GM12878 (cell line): ENCODE measurements around the gene RAC2. TPM values are rescaled to one million over a fixed set of nuclear protein-coding genes. Genes with fewer than 3 reads are reported as not detected.

ENCODE experiments used
- BACH1 ChIP-seq: fragments of 450-650 bp; IDR thresholded peaks from 2 replicates; pipeline ENCODE4 v1.6.1; 2017; ENCODE audit warnings: mild to moderate bottlenecking, borderline replicate concordance
- BMI1 ChIP-seq: fragments of 450-650 bp; IDR thresholded peaks from 2 replicates; pipeline ENCODE4 v1.6.1; 2016; ENCODE audit warnings: mild to moderate bottlenecking, moderate library complexity, borderline replicate concordance
- BRCA1 ChIP-seq: IDR thresholded peaks from 2 replicates; pipeline ENCODE4 v1.6.1; 2011; ENCODE audit warnings: low read depth, low read length, improper control_type of control experiment
- CREB1 ChIP-seq: IDR thresholded peaks from 2 replicates; pipeline ENCODE4 v1.6.1; 2012; ENCODE audit warnings: low read depth, mild to moderate bottlenecking, inconsistent platforms
- CTCF ChIP-seq, 3 experiments: IDR thresholded peaks in 2 of 3; conservative IDR thresholded peaks in 1 of 3; 2 replicates each; pipeline ENCODE4 v1.5.1; 2011; ENCODE audit warnings: low read depth in 3 of 3, low read length in 3 of 3, mild to moderate bottlenecking in 3 of 3, control low read depth in 2 of 3, moderate library complexity in 2 of 3, inconsistent platforms in 1 of 3, mixed read lengths in 1 of 3; ENCODE audit not compliant: control insufficient read depth in 2 of 3, insufficient read depth in 1 of 3; ENCODE audit errors: extremely low read depth in 1 of 3
- DPF2 ChIP-seq: fragments of 450-650 bp; IDR thresholded peaks from 2 replicates; pipeline ENCODE4 v1.6.1; 2017; ENCODE audit warnings: mild to moderate bottlenecking
- FOXM1 ChIP-seq: IDR thresholded peaks from 2 replicates; pipeline ENCODE4 v1.6.1; 2012; ENCODE audit warnings: low read depth, mild to moderate bottlenecking, inconsistent platforms, low read length, moderate library complexity
- JUNB ChIP-seq: IDR thresholded peaks from 2 replicates; pipeline ENCODE4 v1.6.1; 2016; ENCODE audit warnings: antibody characterized with exemption, mild to moderate bottlenecking
- MEF2A ChIP-seq: IDR thresholded peaks from 2 replicates; pipeline ENCODE4 v1.6.1; 2011; ENCODE audit warnings: low read depth, mild to moderate bottlenecking, low read length, moderate library complexity; ENCODE audit not compliant: insufficient read depth
- MLLT1 ChIP-seq: fragments of 450-650 bp; IDR thresholded peaks from 2 replicates; pipeline ENCODE4 v1.6.1; 2016; ENCODE audit warnings: mild to moderate bottlenecking
- NBN ChIP-seq: fragments of 450-650 bp; IDR thresholded peaks from 2 replicates; pipeline ENCODE4 v1.6.1; 2016
- POLR2A ChIP-seq: IDR thresholded peaks from 2 replicates; pipeline ENCODE4 v1.6.1; 2011; ENCODE audit warnings: low read depth, mild to moderate bottlenecking, low read length
- POLR2AphosphoS5 ChIP-seq: IDR thresholded peaks from 2 replicates; pipeline ENCODE4 v1.6.1; 2011; ENCODE audit warnings: mild to moderate bottlenecking, low read length, inconsistent platforms
- SMARCA5 ChIP-seq: fragments of 450-650 bp; IDR thresholded peaks from 2 replicates; pipeline ENCODE4 v1.6.1; 2017; ENCODE audit warnings: mild to moderate bottlenecking
- SMC3 ChIP-seq: IDR thresholded peaks from 2 replicates; pipeline ENCODE4 v1.6.1; 2011; ENCODE audit warnings: low read length, improper control_type of control experiment, borderline replicate concordance
- SREBF2 ChIP-seq: IDR thresholded peaks from 2 replicates; pipeline ENCODE4 v1.6.1; 2012; ENCODE audit warnings: mild to moderate bottlenecking, low read length
- TCF3 ChIP-seq: IDR thresholded peaks from 2 replicates; pipeline ENCODE4 v1.6.1; 2012; ENCODE audit warnings: low read depth, mild to moderate bottlenecking, low read length, borderline replicate concordance; ENCODE audit not compliant: insufficient read depth
- ZNF274 ChIP-seq: IDR thresholded peaks from one replicate; pipeline ENCODE4 v1.8.0; 2011; ENCODE audit not compliant: insufficient read length, insufficient read depth
- ZNF622 ChIP-seq: fragments of 450-650 bp; IDR thresholded peaks from 2 replicates; pipeline ENCODE4 v1.6.1; 2017; ENCODE audit warnings: mild to moderate bottlenecking, inconsistent platforms
- ZSCAN29 ChIP-seq: fragments of 450-650 bp; IDR thresholded peaks from 2 replicates; pipeline ENCODE4 v1.6.1; 2017; ENCODE audit warnings: mild to moderate bottlenecking, moderate library complexity
- polyA plus RNA-seq, 11 experiments: library from polyadenylated mRNA; depleted of rRNA in 4 of 11; unstranded in 6 of 11; stranded (reverse) in 5 of 11; fragments of >200 nt; fragmentation: Nextera tagmentation in 4 of 11; fragmentation: Illumina TruSeq in 1 of 11; extraction: Ambion mirVana in 4 of 11; extraction: Trizol in 1 of 11; gene quantifications; 1 replicate in 1 of 11; 2 replicates in 10 of 11; pipeline versions ENCODE4 v1.2.1 to v1.2.3, GENCODE V29; 2011 to 2016; ENCODE audit warnings: inconsistent platforms in 2 of 11, missing spikeins in 2 of 11, low read depth in 1 of 11
- total RNA-seq, 4 experiments: library from RNA; depleted of rRNA in 3 of 4; stranded (reverse); fragments of >200 nt in 3 of 4; fragmentation: Illumina TruSeq in 1 of 4; extraction: Trizol in 1 of 4; gene quantifications; 2 replicates each; pipeline versions ENCODE4 v1.2.1 to v1.2.3, GENCODE V29; 2013 to 2021
- TF ChIP-seq, protein P1 (sequence below): fragments of 450-650 bp; formaldehyde crosslinking; IDR thresholded peaks from 2 replicates; pipeline ENCODE4 v1.5.0; 2022; ENCODE audit warnings: mild to moderate bottlenecking, missing genetic modification characterization
- TF ChIP-seq, protein P2 (sequence below): IDR thresholded peaks from 2 replicates; pipeline ENCODE4 v1.6.1; 2011; ENCODE audit warnings: borderline replicate concordance, low read depth, mild to moderate bottlenecking, moderate library complexity, low read length; ENCODE audit not compliant: insufficient read depth, poor library complexity, severe bottlenecking
- TF ChIP-seq, protein P3 (sequence below): IDR thresholded peaks from 2 replicates; pipeline ENCODE4 v1.6.1; 2011; ENCODE audit warnings: mild to moderate bottlenecking, low read depth, low read length, moderate library complexity; ENCODE audit not compliant: insufficient replicate concordance

Gene RAC2
- total and polyA plus RNA-seq, 10 of the 15 experiments (the other 5 are each of a cell fraction or from before 2014, with no cell fraction given) = 102 to 386 (median 304) TPM

DNA sequence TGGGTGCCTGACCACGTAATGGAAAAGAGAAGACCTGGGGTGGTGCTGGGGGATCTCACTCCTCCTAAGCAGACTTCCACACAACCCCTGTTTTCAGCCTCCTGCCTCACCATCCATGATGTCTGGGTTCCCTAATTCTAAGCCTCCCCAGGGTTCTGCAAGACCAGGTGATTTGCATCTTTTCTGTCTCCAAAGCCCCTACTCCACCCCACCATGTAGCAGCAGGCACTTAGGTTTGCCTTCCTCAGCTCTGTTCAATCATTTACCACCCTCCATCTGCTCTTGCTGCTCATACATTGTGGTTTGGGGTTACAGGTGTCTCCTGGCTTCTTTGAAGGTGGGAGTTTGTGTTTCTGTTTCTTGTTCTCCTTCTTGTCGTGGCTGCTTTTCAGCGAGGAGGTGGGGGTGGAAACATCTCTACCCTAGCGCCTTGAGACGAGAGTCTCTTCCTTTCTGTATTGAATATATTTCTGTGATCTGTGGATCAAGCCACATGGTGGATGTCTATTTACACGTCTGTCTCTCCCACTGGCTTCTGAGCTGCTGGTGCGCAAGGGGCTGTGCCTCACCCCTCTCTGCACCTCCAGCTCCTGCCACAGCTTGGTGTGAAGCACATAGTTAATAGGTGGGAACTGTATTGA, 25.2 kb downstream of the RAC2 start (continued):
- TF ChIP-seq, protein P1, sequence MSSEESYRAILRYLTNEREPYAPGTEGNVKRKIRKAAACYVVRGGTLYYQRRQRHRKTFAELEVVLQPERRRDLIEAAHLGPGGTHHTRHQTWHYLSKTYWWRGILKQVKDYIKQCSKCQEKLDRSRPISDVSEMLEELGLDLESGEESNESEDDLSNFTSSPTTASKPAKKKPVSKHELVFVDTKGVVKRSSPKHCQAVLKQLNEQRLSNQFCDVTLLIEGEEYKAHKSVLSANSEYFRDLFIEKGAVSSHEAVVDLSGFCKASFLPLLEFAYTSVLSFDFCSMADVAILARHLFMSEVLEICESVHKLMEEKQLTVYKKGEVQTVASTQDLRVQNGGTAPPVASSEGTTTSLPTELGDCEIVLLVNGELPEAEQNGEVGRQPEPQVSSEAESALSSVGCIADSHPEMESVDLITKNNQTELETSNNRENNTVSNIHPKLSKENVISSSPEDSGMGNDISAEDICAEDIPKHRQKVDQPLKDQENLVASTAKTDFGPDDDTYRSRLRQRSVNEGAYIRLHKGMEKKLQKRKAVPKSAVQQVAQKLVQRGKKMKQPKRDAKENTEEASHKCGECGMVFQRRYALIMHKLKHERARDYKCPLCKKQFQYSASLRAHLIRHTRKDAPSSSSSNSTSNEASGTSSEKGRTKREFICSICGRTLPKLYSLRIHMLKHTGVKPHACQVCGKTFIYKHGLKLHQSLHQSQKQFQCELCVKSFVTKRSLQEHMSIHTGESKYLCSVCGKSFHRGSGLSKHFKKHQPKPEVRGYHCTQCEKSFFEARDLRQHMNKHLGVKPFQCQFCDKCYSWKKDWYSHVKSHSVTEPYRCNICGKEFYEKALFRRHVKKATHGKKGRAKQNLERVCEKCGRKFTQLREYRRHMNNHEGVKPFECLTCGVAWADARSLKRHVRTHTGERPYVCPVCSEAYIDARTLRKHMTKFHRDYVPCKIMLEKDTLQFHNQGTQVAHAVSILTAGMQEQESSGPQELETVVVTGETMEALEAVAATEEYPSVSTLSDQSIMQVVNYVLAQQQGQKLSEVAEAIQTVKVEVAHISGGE (CRISPR knock-in tag) = no peak
- peak; percentile 66 for TF ChIP-seq CREB1
- no peak for TF ChIP-seq CTCF (IDR thresholded peaks at IDR 0.05 in 2 of 3, conservative IDR thresholded peaks at IDR 0.05 in 1 of 3; ENCODE audit: control insufficient read depth in 2 of 3, extremely low read depth in 1 of 3, insufficient read depth in 1 of 3, low read depth in 3 of 3, low read length in 3 of 3)
- TF ChIP-seq BACH1 = peak; percentile 3
- TF ChIP-seq SMARCA5 = no peak
- TF ChIP-seq TCF3 = peak; percentile 94
- no peak for TF ChIP-seq BRCA1
- no peak; the same call in 1 of the 2 replicates for TF ChIP-seq ZSCAN29
- TF ChIP-seq POLR2A = peak; percentile 62; the same call in 1 of the 2 replicates
- TF ChIP-seq SREBF2 = no peak
- no peak; the same call in 1 of the 2 replicates for TF ChIP-seq JUNB
- TF ChIP-seq FOXM1 = peak; percentile 79
- no peak for TF ChIP-seq ZNF622
- TF ChIP-seq DPF2 = peak; percentile 70
- TF ChIP-seq, protein P2, sequence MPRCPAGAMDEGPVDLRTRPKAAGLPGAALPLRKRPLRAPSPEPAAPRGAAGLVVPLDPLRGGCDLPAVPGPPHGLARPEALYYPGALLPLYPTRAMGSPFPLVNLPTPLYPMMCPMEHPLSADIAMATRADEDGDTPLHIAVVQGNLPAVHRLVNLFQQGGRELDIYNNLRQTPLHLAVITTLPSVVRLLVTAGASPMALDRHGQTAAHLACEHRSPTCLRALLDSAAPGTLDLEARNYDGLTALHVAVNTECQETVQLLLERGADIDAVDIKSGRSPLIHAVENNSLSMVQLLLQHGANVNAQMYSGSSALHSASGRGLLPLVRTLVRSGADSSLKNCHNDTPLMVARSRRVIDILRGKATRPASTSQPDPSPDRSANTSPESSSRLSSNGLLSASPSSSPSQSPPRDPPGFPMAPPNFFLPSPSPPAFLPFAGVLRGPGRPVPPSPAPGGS = peak; percentile 76
- TF ChIP-seq SMC3 = no peak
- 0 out of 2 replicates have a peak, but pooled peaks have one; percentile 12 for TF ChIP-seq BMI1
- peak; percentile 98 for TF ChIP-seq MLLT1
- peak; percentile 87 for TF ChIP-seq MEF2A
- peak; percentile 76 for TF ChIP-seq POLR2AphosphoS5
- TF ChIP-seq ZNF274 = no peak
- TF ChIP-seq NBN = peak; percentile 98
- TF ChIP-seq, protein P3, sequence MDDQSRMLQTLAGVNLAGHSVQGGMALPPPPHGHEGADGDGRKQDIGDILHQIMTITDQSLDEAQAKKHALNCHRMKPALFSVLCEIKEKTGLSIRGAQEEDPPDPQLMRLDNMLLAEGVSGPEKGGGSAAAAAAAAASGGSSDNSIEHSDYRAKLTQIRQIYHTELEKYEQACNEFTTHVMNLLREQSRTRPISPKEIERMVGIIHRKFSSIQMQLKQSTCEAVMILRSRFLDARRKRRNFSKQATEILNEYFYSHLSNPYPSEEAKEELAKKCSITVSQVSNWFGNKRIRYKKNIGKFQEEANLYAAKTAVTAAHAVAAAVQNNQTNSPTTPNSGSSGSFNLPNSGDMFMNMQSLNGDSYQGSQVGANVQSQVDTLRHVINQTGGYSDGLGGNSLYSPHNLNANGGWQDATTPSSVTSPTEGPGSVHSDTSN = no peak
